Osteocyte (in vitro differentiated cells): Measurements from ENCODE around the gene DHX29. TPM values are rescaled to one million over a fixed set of nuclear protein-coding genes. Genes with fewer than 3 reads are reported as not detected.

Experiments used
- DNase-seq: peaks from one replicate; pipeline ENCODE4 v3.0.0; 2021; ENCODE audit warnings: mixed read lengths; ENCODE audit not compliant: unreplicated experiment; ENCODE audit errors: extremely low spot score
- H3K27ac Mint-ChIP-seq: one replicate; pipeline ENCODE4 v1.8.0; 2021; ENCODE audit warnings: mild to moderate bottlenecking, mixed read lengths; ENCODE audit not compliant: unreplicated experiment
- H3K27me3 Mint-ChIP-seq: one replicate; pipeline ENCODE4 v1.8.0; 2021; ENCODE audit warnings: mixed read lengths; ENCODE audit not compliant: unreplicated experiment
- H3K36me3 Mint-ChIP-seq: one replicate; pipeline ENCODE4 v1.8.0; 2021; ENCODE audit warnings: mixed read lengths; ENCODE audit not compliant: unreplicated experiment
- H3K4me1 Mint-ChIP-seq: one replicate; pipeline ENCODE4 v1.8.0; 2021; ENCODE audit warnings: mixed read lengths; ENCODE audit not compliant: unreplicated experiment
- H3K4me3 Mint-ChIP-seq: one replicate; pipeline ENCODE4 v1.8.0; 2021; ENCODE audit warnings: mild to moderate bottlenecking, moderate library complexity, mixed read lengths; ENCODE audit not compliant: unreplicated experiment
- H3K9me3 Mint-ChIP-seq: one replicate; pipeline ENCODE4 v1.8.0; 2021; ENCODE audit warnings: mixed read lengths; ENCODE audit not compliant: unreplicated experiment
- CTCF ChIP-seq: fragments of 200-600 bp; sonication (generic); IDR thresholded peaks from 2 replicates; pipeline ENCODE4 v1.5.0; 2021; ENCODE audit warnings: antibody characterized with exemption, mild to moderate bottlenecking, moderate library complexity
- total RNA-seq: library from RNA; stranded (reverse); gene quantifications from 2 replicates; pipeline ENCODE4 v1.2.1, GENCODE V29; 2021

The DHX29 gene
- total RNA-seq, 1 donor from 2014 or later = 23.1 TPM

- Mint-ChIP-seq H3K4me3 (no peak overlapping the region), H3K27ac (no peak overlapping the region), H3K27me3 (no peaks in the 10 kb centered on the region), H3K4me1 (peaks cover 2% of the 10 kb centered on the region), H3K9me3 (no peaks in the 10 kb centered on the region), H3K36me3 (peaks cover 55% of the 10 kb centered on the region)
- no peak for DNase-seq
- no peak for TF ChIP-seq CTCF
These were observed 37.8 kb upstream of the DHX29 start for GRCh38 chr5:55345327-55345726.

DNA sequence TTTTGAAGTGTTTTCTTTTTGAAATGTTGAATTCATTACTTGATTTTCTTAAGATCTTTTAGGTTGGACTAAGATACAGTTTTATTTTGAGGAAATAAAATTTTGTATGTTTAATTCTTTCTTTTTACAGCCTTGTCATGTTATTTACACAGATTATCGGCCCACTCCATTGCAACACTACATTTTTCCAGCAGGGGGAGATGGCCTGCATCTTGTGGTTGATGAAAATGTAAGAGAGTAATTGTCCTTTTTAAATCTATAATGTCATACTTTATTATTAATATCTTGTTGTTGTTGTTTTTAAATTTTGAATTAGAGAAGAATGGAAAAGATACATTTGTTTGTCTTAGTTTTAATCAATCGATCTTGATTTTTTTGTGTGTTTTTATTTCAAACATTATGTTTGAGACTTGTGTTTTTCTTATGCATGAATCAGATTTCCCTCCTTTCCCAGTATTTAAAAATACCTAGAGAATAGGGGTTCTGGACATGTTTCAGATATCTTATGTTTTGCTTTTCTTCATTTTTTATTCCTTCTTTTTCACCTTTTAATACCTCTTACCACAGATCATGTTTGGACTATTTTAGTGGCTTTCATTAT is 37.0 kb upstream of the DHX29 start:
- no peak for DNase-seq
- Mint-ChIP-seq H3K27me3 (no peaks in the 10 kb centered on the region), H3K9me3 (no peaks in the 10 kb centered on the region), H3K4me1 (peaks cover 2% of the 10 kb centered on the region), H3K4me3 (no peak overlapping the region), H3K27ac (peak overlapping the region; percentile 74), H3K36me3 (peaks cover 47% of the 10 kb centered on the region)
- peak; percentile 89 for TF ChIP-seq CTCF

DNA sequence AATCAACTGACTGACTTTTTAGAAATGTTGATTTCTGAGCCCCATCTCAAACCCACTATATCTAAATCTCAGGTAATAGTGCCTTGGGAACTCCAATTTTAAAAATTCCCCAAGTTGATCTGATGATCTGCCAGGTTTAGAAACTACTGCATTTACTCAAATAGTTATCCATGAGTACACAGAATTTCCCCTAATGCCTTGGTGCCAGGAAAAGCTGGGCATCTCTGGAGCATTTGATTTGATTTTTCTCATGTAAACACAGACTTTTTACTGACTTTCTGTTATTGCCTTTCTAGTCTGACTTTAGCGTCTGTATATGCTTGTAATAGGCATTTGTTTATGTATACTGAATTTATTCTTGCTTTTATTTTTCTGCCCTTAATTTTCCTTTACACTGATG is 36.1 kb upstream of the DHX29 start:
- Mint-ChIP-seq H3K27ac (peak overlapping the region; percentile 74), H3K36me3 (peaks cover 44% of the 10 kb centered on the region), H3K9me3 (no peaks in the 10 kb centered on the region), H3K4me1 (peaks cover 7% of the 10 kb centered on the region), H3K27me3 (no peaks in the 10 kb centered on the region), H3K4me3 (no peak overlapping the region)
- no peak for TF ChIP-seq CTCF
- no peak for DNase-seq

DNA sequence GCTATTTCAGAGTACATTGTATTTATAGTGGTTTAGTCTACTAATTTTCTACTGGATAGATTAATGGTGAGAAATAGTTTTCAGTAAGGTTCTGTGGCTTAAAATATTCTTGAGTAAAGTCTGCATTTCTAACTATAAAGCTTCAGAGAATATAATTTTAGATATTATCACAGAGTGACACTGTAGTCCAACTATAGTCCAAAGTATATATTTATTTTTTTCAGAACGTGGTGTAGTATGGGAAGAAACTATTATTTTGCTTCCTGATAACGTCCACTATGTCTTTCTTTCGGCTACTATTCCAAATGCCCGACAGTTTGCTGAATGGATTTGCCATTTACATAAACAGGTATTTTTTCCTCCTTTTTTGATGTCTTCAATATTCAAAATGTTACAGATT is 35.6 kb upstream of the DHX29 start:
- Mint-ChIP-seq H3K4me3 (no peak overlapping the region), H3K36me3 (peaks cover 47% of the 10 kb centered on the region), H3K4me1 (peaks cover 12% of the 10 kb centered on the region), H3K9me3 (no peaks in the 10 kb centered on the region), H3K27me3 (no peaks in the 10 kb centered on the region), H3K27ac (no peak overlapping the region)
- TF ChIP-seq CTCF = no peak
- no peak for DNase-seq

GRCh38 chr5:55338810-55339243 is 31.3 kb upstream of the DHX29 start:
- no peak for TF ChIP-seq CTCF
- Mint-ChIP-seq H3K9me3 (no peaks in the 10 kb centered on the region), H3K27ac (peak overlapping the region; percentile 84), H3K4me1 (peaks cover 16% of the 10 kb centered on the region), H3K27me3 (no peaks in the 10 kb centered on the region), H3K36me3 (peaks cover 30% of the 10 kb centered on the region), H3K4me3 (no peak overlapping the region)
- no peak for DNase-seq
